NB4 (cell line): ENCODE data around the gene RPTOR.

ENCODE experiments used
- DNase-seq: peaks from one replicate; pipeline ENCODE4 v3.0.0; 2010; ENCODE audit warnings: low read depth
- H3K4me3 ChIP-seq: one replicate; pipeline ENCODE4 v1.5.1; 2011; ENCODE audit warnings: mild to moderate bottlenecking, low read depth, low read length, moderate library complexity
- MYC ChIP-seq: IDR thresholded peaks from 2 replicates; pipeline ENCODE4 v1.6.1; 2011; ENCODE audit warnings: low read depth, low read length
- POLR2A ChIP-seq: IDR thresholded peaks from 2 replicates; pipeline ENCODE4 v1.6.1; 2011; ENCODE audit warnings: mild to moderate bottlenecking; ENCODE audit not compliant: insufficient read length; ENCODE audit errors: extremely low read depth
- TF ChIP-seq, protein P1 (sequence below): IDR thresholded peaks from one replicate; pipeline ENCODE4 v1.5.1; 2012; ENCODE audit warnings: low read depth, low read length
- TF ChIP-seq, protein P2 (sequence below): IDR thresholded peaks from 2 replicates; pipeline ENCODE4 v1.6.1; 2011; ENCODE audit warnings: low read depth, low read length

RPTOR gene

GRCh38 chr17:80591788-80592187 lies 47.1 kb downstream of the RPTOR start:
- TF ChIP-seq, protein P1, sequence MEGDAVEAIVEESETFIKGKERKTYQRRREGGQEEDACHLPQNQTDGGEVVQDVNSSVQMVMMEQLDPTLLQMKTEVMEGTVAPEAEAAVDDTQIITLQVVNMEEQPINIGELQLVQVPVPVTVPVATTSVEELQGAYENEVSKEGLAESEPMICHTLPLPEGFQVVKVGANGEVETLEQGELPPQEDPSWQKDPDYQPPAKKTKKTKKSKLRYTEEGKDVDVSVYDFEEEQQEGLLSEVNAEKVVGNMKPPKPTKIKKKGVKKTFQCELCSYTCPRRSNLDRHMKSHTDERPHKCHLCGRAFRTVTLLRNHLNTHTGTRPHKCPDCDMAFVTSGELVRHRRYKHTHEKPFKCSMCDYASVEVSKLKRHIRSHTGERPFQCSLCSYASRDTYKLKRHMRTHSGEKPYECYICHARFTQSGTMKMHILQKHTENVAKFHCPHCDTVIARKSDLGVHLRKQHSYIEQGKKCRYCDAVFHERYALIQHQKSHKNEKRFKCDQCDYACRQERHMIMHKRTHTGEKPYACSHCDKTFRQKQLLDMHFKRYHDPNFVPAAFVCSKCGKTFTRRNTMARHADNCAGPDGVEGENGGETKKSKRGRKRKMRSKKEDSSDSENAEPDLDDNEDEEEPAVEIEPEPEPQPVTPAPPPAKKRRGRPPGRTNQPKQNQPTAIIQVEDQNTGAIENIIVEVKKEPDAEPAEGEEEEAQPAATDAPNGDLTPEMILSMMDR = no peak
- TF ChIP-seq, protein P2, sequence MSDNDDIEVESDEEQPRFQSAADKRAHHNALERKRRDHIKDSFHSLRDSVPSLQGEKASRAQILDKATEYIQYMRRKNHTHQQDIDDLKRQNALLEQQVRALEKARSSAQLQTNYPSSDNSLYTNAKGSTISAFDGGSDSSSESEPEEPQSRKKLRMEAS = no peak
- TF ChIP-seq MYC (no peak), POLR2A (no peak)
- DNase-seq = no peak
- H3K4me3 ChIP-seq = no peak overlapping the region

GRCh38 chr17:80592243-80592642 lies 47.6 kb downstream of the RPTOR start:
- H3K4me3 ChIP-seq = no peak overlapping the region

GRCh38 chr17:80593181-80593580 lies 48.5 kb downstream of the RPTOR start:
- no peak for DNase-seq
- TF ChIP-seq POLR2A (no peak), MYC (no peak)
- TF ChIP-seq, protein P1 = no peak
- TF ChIP-seq, protein P2 = no peak

More at GRCh38 chr17:80592243-80592642, 47.6 kb downstream of the RPTOR start:
- TF ChIP-seq MYC = no peak
- no peak for TF ChIP-seq POLR2A
- TF ChIP-seq, protein P1 = no peak
- TF ChIP-seq, protein P2 = no peak
- no peak for DNase-seq

DNA sequence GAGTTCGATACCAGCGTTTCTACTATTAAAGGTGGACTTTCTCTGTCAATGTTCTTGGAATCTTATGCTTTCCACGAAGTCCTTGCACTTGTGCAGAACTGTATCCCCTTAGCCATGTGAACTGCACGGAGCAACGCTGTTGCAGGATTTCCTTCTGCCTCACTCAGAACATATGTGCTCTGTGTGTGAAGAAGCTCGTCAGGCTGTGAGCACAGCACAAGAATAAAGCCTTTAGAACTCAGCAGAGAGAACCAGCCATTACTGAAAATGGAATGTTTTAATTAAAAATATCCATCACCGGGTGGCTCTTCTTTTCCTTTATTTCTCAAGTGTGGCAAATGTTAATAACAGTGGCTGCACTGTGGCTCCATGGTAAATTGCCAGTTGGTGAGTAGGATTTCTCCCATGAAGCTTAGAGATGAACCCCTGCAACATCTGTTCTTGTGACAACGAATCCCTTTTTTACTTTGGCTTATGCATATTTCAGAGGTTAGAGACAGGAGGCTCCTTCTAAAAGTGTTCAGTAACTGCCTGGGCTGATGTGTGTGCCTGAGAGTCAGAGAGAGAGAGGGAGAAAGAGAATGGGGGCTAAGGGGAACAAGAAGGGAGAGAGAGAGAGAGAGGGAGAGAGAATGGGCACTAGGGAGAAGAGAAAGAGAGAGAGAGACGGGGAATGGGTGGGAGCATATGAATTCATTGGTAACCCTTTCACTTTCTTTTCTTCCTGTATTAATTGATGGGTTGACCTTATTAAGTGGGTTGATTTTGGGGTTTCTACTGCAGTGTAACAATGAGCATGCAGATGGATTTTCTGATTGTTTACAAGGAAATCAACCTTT lies 50.0 kb downstream of the RPTOR start:
- DNase-seq = no peak
- H3K4me3 ChIP-seq = no peak overlapping the region
- TF ChIP-seq, protein P1 = no peak
- TF ChIP-seq, protein P2 = no peak
- no peak for TF ChIP-seq MYC
- TF ChIP-seq POLR2A = no peak

More at GRCh38 chr17:80593181-80593580, 48.5 kb downstream of the RPTOR start:
- no peak overlapping the region for H3K4me3 ChIP-seq

- no peak overlapping the region for H3K4me3 ChIP-seq
- no peak for DNase-seq
- TF ChIP-seq MYC (no peak), POLR2A (no peak)
- TF ChIP-seq, protein P2 = no peak
- TF ChIP-seq, protein P1 = no peak
Observed at GRCh38 chr17:80596760-80597608, 52.3 kb downstream of the RPTOR start.
